Measurements from ENCODE around the gene AKAP10.

DNA sequence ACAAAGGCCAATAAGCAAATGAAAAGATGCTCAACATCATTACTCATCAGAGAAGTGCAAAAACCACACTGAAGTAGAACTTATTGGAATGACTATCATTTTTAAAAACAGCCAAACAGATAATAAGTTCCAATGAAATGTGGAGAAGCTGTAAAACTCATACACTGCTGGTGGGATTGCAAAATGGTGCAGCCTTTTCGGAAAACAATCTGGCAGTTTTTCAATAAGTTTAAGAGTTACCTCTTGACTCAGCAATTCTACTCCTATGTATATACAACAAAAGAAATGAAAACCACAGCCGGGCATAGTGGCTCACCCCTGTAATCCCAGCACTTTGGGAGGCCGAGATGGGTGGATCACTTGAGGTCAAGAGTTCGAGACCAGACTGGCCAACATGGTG, 49.3 kb downstream of the AKAP10 start:
- TF ChIP-seq ZNF274 (IDR thresholded peaks at IDR 0.05; ENCODE audit: low read depth, low read length) (no peak), YY1 (IDR thresholded peaks at IDR 0.05; ENCODE audit: insufficient read depth, insufficient read length) (no peak)
